Right renal cortex interstitium (tissue), 3 donors: ENCODE results near the gene ATXN1. TPM values are rescaled to one million over a fixed set of nuclear protein-coding genes. Genes with fewer than 3 reads are reported as not detected.

Source experiments
- DNase-seq, 3 donors: peaks; one replicate each; pipeline ENCODE4 v3.0.0-alpha.2; 2013; ENCODE audit warnings: low read depth in 3 of 3, low spot score in 2 of 3
- polyA plus RNA-seq, 3 donors: library from polyadenylated mRNA; unstranded; fragments of 120-200 nt; gene quantifications; one replicate each; pipeline ENCODE4 v1.2.1, GENCODE V29; 2013; ENCODE audit not compliant: insufficient read length in 3 of 3

The ATXN1 gene
- polyA plus RNA-seq, 3 donors = 17.5 to 19.4 (median 19.4) TPM

DNA sequence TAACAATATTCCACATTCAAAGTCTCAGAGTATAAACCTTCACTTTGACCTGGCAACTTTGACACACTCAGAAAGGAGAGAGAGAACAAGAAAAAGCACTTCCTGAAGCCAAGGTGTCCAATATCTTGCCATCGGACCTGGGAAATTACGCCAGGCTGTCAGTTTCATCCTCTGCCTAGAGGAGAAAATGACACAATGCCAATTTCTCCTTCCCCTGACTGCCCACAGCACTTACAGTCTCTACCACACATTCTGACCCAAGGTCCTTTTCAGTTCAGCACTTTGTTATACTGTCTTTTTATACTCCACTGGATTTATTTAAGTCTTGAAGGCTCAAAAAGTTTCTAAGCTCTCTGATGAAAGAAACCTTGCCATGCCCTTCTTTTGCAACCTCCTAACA, 272.4 kb downstream of the ATXN1 start:
- no peak for DNase-seq

DNA sequence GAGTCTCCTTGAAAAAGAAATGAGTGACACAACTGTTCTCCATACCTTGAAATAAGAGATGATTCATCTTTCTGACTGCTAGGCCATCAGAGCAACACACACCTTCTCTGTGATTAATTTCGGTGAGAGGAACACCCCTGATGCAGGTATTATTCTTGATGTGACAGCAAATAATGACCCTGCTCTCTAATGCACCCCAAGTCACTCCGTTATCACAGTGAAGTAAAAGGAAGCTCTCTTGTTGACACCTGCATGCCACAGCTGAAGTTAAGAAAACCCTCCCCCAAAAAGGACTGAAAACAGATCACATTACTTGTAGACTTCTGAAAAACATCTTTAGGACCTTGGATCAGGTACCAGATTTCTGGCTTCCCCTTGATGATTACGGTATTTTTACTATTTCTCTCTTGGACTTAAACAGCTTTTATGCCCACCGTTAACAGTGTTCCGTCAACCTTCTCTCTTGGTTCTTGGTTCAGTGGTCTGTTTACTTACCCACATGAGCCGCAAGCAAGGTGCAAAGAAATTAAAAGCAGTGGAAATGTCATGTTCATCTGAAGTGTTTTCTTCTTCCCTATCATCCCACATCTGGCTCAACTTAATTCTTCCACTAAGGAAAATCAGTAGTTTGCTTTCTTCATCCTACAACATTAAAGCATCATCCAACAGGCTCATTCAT, 273.1 kb downstream of the ATXN1 start:
- no peak for DNase-seq

DNA sequence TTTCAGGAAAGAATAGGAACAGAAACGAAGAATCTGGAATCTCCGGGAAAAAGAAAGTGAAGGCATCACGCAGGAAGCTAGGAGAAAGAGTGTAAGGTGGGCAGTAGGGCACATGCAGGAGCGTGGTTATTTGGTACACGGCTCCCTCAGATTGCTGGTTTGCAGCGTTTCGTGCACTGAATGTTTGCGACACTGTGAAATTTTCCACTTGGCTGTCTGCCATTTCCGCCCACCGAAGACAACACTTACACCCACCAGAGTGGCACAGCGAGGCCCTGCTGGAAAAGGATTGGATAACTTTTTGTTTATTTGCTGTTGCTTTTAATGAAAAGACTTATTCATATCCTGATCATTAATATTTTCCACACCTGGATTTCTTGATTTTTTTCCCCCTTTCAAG, 274.6 kb downstream of the ATXN1 start:
- no peak for DNase-seq

DNA sequence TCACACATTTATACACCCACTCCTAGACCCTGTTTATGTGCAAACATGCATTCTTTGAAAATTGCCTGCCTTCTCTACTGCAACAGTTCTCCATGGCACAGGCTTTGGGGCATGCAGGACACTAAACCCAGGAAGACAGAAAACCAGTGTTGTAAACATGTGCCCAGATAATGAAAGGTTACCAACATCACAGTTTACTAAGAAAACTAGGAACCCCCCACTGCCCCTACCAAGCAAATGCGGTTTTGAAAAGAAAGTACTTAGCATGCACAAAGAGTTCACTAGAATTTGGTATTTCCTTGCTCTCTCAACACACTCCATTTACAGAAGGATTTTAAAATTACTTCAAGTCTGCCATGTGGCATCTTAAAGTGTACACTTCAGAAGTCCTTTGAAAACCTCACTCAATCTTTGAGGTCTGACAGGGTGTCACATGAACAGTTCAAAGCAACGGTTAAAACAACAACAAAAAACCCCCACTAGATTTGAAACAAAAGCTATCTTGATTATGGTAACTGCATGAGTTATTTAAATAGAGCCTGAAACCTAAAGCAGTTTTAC, 277.9 kb downstream of the ATXN1 start:
- DNase-seq = no peak

DNA sequence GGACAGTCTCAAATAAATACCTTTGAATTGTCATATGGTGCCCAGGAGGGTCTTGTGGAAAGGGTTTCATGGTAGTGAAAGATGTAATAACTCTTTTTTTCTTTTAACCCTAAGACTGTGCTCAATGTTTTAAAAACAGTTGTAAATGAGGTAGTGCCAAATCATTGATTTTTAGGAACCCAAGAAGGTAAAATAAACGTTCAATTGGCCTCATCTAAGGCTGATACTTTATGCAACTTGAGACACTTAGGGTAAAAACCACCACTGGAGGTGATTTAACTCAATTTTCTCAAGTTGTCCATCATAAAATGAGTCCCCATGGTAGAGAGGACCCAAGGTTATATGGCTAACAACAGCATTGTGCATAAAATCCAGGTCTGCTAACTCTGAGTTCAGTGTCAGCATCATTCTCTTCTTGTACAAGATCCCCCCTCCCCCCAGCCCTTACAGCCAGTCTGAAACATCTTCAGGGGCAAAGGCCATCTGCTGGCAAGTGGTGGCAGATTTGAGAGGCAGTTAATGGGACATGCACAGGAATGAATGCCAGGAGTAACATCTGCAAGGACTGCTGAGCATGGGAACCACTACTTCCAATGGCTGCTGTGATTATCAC, 278.5 kb downstream of the ATXN1 start:
- no peak for DNase-seq

DNA sequence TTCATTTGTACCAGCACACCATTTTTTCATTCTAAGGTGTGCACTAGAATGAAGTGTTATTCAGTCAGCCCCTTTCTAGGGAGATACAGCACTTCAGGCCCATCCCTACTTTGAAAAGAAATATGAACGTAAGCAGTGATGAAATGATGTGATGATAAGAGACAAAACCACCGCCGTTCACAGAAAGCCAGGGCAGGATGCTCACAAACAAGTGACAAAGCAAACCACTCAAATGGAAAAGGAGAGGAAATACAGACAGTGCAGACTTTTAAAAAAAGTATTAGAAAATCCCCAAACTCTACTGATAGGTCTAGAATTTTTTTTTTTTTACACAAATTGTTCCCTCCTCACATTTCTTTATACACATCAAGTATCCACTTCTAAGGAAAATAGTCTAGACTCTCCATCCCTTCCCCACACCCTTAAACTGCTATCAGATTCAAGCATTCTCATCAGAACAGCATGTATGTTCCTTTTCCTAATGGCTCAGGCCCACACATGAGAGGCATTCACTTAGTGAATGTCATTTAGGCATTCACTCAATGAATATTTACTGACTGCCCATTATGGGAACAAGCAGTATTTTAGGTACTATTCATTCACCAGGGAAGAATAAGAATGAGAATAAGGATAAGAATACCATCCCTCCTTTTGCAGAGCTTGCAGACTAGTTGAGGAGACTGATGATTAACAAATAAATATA, 279.4 kb downstream of the ATXN1 start:
- DNase-seq = no peak

DNA sequence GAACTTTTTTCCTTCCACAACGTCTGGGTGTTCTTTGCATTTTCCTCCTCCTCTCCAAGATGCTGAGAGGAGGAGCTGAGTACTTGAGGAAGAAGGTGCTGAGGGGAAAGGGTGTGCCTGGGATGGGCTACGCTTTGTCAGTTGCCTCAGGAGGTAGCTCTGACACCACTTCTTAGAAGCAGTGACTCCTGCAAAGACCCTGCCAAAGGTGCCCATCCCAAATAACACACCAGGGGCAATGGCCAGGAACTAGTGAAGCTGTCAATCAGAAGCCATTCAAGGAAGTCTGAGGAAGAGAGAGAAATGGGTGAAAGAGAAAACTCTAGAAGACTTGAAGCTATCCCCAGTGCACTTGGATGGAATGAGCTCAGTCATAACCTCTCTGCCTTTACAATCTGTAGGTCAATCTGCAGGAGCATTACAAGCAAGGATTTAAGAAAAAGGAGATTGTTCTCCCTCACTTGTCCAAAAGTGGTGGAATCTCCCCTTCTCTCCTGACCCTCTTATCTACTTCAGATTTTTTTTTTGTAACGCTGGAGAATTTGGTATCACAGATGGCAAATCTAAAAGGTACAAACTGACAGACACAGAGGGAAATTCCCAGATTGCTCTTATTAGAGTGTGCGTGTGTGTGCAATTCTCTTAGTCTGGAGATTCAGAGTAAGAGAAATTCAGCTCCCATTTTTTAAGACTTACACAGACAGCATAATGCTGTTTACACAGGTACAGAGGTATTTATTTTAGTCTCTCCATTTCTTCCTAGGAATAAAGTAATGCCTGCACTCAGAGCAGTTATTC, 280.3 kb downstream of the ATXN1 start:
- DNase-seq = no peak

DNA sequence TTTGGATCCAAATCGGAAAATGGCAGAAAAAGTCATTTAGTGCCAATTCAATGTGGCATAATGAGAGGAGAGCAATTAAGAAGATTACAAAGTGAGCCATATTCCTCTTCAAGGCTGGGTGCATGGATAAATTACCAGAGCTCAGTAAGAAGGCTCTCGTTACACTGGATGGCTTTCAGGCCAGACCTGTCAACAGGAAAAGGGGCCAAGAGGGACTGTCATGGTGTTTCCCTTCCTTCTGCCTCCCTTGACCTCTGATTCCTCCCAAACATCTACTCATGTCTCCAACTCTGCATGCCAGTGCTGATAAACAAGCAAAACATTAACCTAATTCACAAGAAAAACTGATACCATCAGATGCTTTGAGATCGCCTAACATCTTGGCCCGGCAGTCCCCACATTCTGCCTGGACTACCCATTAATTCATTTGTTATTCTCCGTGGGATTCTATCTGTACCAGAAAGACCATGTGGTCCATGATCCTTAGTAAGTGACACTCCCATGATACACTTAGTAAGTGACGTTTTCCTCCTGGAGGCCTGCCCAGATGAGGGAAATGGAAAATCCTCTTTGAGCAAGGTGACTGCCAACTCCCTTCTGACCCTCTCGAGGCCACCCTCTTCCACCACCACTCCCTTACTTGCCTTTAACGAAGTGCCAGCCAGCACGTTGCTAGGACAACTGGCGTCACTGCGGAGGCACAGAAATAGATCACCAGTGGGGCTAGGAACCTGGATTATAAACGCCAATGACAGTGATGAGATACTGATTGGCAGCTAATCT, 283.7 kb downstream of the ATXN1 start:
- no peak for DNase-seq

DNA sequence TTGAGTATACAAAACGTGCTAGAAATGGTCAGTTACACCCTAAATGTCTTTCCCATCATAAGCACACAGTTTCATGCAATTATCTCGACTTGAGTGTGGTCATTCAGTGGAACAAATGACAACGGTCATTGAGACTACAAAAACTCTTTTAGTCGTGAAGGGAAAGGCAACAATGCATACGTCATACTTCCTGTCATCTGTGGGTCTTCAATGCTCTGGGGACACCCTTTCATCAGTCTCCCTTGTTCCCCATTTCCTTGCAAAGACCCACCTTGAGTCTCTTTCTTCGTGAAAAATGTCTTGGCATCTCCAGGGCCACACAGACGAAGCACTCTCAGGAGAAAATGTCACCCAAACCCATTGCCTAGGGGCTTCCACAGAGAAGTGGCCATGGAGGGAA, 284.4 kb downstream of the ATXN1 start:
- DNase-seq = no peak

DNA sequence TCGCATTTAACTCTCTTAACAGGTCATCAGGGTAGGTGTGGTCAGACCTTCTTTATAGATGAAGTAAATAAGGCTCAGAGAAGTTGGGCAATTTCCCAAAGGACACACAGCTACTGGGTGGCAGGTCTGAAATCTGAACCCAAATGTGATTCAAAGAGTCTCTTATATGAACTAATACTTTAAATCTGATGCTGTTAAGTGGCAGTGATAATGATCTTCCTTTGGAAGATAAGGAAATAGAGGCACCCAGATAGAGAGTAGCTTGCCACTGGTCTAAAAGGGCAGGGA, 285.8 kb downstream of the ATXN1 start:
- no peak for DNase-seq

DNA sequence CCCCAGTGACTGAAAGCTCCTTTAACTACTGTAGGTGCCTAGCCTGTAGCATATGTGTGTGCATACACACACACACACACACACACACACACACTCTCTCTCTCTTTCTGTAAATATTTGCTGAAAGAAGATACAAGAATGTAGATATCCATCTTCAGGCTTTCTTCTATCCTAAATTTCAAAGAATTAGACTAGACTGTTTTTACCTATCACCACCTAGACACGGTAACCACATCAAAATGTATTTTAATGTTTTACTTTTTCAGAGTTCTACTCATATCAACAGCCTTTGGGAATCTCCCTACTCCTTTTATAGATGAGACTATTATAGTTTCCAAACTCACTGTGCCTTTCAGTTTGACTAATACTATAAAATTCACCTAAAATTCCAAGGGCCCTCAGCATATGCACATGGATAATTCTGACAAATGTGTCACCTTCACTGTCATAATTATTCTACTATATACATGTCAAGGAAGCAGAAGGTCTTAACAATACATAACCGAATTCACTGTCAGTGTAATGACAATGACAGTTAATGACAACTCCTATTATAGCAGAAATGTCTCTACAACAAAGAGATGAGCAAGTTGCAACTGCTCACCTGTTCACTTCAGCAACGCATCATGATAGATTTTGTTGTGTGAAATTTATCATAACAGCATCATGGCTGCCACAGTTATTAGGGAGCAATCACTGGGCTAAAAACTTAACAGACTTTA, 286.3 kb downstream of the ATXN1 start:
- no peak for DNase-seq

DNA sequence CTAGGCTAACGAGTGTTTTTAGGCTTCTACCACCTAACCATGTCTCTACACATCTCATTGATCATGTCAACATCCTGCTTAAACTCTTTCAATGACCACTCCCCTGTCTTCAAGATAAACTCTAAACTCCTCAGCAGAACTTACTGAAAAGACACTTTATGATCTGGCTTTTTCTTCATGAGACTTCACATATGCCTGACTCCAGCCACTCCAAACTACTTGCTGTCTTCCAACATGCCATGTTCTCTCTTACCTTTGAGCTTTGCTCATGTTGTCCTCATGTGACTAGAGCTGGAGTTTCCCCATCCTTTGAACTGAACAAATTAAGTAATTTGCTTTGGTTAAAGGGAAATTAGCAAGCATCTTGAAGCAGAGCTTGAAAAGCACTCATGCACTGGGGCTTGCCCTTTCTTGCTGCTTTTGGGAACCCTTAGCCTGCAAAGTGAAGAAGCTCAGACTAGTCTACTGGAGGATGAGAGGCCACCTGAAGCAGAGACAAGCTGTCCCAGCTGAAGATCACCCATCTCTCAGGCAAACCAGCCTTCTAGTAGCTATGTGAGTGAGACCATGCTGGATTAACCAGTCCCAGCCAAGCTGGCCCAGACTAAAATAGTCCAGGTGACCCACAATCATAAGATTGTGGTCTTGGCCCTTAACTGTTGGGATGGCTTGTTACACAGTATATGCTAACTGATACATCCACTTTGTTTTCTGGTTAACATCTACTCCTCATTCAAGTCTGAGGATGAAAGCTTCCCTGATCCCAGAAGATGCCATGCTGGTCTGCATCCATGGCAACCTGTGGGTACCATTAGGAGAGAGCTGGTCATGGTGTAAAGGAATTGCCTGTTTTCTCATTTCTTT, 287.1 kb downstream of the ATXN1 start:
- no peak for DNase-seq

DNA sequence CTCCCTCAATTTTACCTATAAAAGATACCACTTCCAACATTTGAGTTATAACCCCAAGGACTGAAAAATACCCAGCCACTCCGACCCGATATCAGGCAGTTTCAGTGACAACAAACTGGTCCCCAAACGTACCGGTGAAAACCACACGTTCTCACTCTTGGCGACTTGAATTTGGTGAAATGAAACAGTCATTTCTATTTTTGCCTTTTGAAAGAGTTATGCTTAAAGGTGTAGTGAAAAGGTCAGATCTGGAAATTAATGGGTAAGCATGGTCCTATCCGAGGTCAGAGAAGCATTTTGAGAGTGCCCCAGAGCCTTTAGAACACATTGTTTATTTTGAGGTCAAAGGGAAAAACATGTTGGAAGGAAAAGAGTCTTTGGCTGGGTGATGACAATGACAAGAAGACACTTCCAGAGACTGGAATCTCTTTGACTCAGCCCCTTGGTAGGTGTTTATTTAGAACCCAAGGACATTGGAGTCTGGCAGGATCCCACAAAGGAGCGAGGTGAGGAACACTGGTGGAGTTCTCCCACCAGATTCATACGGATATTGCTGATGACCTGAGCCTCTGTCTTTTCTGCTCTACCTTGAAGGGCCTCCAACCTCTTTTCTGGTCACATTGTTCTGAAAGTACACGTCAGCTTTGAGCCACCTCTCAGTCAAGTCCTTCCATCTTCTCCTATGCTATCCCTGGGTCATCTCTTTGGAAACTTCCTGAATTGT, 287.9 kb downstream of the ATXN1 start:
- DNase-seq = no peak

DNA sequence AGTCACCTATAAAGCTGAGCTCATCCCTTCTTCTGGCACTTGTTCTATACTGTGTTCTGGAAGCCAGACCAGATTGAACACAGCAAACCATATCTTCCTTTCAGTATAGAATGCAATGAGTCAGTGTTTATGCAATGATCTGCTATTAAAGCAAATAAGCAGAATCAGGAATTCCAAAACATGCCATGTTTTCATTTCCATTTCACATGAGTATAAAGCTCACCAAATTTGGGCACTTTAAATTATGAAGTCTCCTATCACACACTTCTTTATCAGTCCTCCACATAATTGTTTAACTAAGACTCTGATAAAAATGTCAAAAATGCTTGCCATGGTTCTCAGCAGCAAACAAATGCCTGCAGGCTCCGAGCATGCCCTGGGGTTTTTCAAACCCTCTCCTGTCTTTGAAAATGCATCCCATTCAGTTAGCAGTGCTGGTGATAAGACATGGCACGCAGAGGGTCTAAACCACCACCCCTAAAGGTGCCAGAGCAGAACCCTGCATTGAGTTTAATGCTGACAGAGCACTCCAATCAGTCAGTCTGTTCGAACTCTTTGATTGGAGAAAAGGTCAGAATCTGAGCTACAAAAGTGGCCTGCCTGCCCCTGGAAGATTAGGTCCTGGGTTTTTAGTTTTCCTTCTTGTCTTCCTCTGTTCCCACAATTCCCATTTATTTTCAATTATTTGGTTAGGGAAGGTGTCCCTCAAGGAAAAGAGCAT, 288.8 kb downstream of the ATXN1 start:
- no peak for DNase-seq

DNA sequence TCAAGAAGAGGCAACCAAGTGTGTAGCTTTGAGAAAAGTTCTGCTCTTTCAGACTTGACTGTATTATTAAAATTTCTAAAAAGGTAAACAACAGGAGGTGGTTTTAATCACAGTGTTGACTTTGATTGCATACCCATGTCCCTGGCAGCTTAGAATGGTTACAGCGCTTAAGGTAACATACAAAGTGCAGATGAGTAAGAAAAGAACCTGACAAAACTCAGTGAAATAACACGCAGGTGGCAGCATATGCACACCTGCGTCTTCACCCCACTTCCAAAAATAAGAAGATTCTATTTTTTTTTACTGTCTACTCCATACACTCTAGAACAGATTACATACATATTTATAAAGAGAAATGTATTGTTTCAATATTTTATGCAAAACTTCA, 289.4 kb downstream of the ATXN1 start:
- DNase-seq = no peak

DNA sequence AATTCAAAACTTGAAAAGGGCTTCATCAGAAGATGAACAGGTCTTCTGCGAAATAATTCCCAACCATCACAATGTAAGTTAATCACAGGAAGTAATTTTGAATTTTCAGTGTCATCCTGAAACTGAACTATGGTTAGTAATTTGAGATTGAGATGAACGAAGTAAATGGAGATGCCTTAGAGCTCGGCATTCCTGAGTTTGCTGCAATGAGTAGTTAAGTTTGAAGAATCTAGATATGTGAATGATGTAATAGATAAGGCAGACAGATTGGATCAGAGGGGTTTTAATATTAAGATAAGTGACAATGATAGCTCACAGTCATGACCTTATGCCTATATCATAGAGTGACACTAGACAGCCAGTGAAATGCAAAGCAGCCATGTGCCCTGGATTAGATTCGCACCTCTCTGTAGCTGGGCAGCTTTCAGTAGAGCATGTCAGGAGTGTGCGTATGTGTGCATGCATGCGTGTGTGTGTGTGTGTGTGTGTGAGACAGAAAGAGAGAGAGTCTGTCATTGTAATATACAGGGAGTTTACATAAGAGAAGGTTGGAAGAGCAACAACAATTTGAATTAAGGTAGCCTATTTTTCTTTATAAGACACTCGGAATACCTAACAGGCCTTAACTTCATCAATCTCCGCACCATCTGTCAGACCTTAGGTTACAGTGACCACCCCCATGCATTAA, 289.9 kb downstream of the ATXN1 start:
- DNase-seq = peak; percentile 18 to 46 (median 21)
